COR-L47 (cell line): ENCODE measurements around the gene NPB.
A peak's percentile ranks its signal among the peaks of the same experiment; 100 is the strongest.

Source experiments
- DNase-seq: peaks from one replicate; lab custom pipeline; 2025; lab: John Stamatoyannopoulos, UW

NPB gene

GRCh38 chr17:81902023-81902652, at the start of gene NPB:
Gene NPB (plus strand): TSS chr17:81902238. CDS start chr17:81902278, 40 bp downstream.
- DNase-seq = no peak

GRCh38 chr17:81854974-81855774, 46.9 kb upstream of the NPB start:
- no peak for DNase-seq

- no peak for DNase-seq
These were observed 43.7 kb upstream of the NPB start for GRCh38 chr17:81858170-81858966.

- no peak for DNase-seq
These were observed 42.8 kb upstream of the NPB start for GRCh38 chr17:81858967-81859905.

- DNase-seq = no peak
These were observed 41.9 kb upstream of the NPB start, which contains the start of gene P4HB for GRCh38 chr17:81859906-81860755. Gene P4HB (minus strand): TSS chr17:81860535. CDS start chr17:81860471, 64 bp downstream.

GRCh38 chr17:81860756-81861568, 41.1 kb upstream of the NPB start:
- DNase-seq = peak; percentile 100

GRCh38 chr17:81863123-81863675, 38.8 kb upstream of the NPB start:
- DNase-seq = no peak

GRCh38 chr17:81863833-81864768, 37.9 kb upstream of the NPB start:
- no peak for DNase-seq

- no peak for DNase-seq
These were observed 36.7 kb upstream of the NPB start for GRCh38 chr17:81865358-81865732.

- no peak for DNase-seq
These were observed 36.2 kb upstream of the NPB start for GRCh38 chr17:81865733-81866439.

- no peak for DNase-seq
These were observed 35.4 kb upstream of the NPB start for GRCh38 chr17:81866440-81867169.

- no peak for DNase-seq
These were observed 34.7 kb upstream of the NPB start for GRCh38 chr17:81867170-81867990.

GRCh38 chr17:81867991-81868673, 33.9 kb upstream of the NPB start:
- DNase-seq = no peak

- DNase-seq = no peak
These were observed 33.3 kb upstream of the NPB start for GRCh38 chr17:81868674-81869220.
